ENCODE measurements around the gene LONP2.
A peak's percentile ranks its signal among the peaks of the same experiment; 100 is the strongest.
"Not testable (repeated sequence)": the region's sequence is repeated elsewhere in the genome, so short reads cannot be mapped to it uniquely, and the experiment has no call there.

Gene LONP2

GRCh38 chr16:48366165-48367093 lies 122.3 kb downstream of the LONP2 start:
- in situ Hi-C loops (cut with HindIII; ENCODE audit: low sequenced_read_pairs) = no loop called here
- H3K4me3 ChIP-seq (ENCODE audit: low read depth, low read length) = peak overlapping the region; percentile 53
- DNase-seq (ENCODE audit: low read depth) = peak; percentile 66
- TF ChIP-seq, protein P1, sequence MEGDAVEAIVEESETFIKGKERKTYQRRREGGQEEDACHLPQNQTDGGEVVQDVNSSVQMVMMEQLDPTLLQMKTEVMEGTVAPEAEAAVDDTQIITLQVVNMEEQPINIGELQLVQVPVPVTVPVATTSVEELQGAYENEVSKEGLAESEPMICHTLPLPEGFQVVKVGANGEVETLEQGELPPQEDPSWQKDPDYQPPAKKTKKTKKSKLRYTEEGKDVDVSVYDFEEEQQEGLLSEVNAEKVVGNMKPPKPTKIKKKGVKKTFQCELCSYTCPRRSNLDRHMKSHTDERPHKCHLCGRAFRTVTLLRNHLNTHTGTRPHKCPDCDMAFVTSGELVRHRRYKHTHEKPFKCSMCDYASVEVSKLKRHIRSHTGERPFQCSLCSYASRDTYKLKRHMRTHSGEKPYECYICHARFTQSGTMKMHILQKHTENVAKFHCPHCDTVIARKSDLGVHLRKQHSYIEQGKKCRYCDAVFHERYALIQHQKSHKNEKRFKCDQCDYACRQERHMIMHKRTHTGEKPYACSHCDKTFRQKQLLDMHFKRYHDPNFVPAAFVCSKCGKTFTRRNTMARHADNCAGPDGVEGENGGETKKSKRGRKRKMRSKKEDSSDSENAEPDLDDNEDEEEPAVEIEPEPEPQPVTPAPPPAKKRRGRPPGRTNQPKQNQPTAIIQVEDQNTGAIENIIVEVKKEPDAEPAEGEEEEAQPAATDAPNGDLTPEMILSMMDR (IDR thresholded peaks at IDR 0.05; ENCODE audit: low read depth, low read length, missing control alignments) = no peak

- in situ Hi-C loops (cut with HindIII; ENCODE audit: low sequenced_read_pairs) = no loop called here
- no peak overlapping the region for H3K4me3 ChIP-seq (ENCODE audit: low read depth, low read length)
- no peak for DNase-seq (ENCODE audit: low read depth)
- TF ChIP-seq, protein P1 (IDR thresholded peaks at IDR 0.05; ENCODE audit: low read depth, low read length, missing control alignments) = no peak
These were observed 123.4 kb downstream of the LONP2 start for GRCh38 chr16:48367441-48368049.

DNA sequence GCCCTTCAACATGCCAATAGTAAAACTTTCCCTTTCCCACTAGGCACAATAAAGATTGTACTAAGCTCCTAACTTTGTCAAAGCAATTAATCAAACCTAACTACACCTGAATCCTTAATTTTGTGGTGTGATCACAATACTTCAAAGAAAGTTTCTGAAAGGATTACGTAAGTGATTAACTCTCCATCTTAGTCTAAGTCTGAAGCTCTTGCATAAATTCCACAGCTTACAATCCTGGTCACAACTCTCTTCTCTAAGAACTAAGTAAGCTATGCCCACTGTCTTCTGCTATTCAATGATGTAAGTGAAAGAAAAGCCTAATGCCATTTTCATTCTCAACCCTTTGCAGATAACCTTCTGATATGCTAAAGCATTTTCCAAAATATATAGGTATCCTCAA lies 125.7 kb downstream of the LONP2 start:
- in situ Hi-C loops (cut with HindIII; ENCODE audit: low sequenced_read_pairs) = no loop called here
- TF ChIP-seq, protein P1 (IDR thresholded peaks at IDR 0.05; ENCODE audit: low read depth, low read length, missing control alignments) = no peak
- H3K4me3 ChIP-seq (ENCODE audit: low read depth, low read length) = no peak overlapping the region
- no peak for DNase-seq (ENCODE audit: low read depth)

GRCh38 chr16:48370229-48370628 lies 126.1 kb downstream of the LONP2 start:
- TF ChIP-seq, protein P1 (IDR thresholded peaks at IDR 0.05; ENCODE audit: low read depth, low read length, missing control alignments) = no peak
- no peak for DNase-seq (ENCODE audit: low read depth)
- H3K4me3 ChIP-seq (ENCODE audit: low read depth, low read length) = no peak overlapping the region
- in situ Hi-C loops (cut with HindIII; ENCODE audit: low sequenced_read_pairs) = no loop called here

DNA sequence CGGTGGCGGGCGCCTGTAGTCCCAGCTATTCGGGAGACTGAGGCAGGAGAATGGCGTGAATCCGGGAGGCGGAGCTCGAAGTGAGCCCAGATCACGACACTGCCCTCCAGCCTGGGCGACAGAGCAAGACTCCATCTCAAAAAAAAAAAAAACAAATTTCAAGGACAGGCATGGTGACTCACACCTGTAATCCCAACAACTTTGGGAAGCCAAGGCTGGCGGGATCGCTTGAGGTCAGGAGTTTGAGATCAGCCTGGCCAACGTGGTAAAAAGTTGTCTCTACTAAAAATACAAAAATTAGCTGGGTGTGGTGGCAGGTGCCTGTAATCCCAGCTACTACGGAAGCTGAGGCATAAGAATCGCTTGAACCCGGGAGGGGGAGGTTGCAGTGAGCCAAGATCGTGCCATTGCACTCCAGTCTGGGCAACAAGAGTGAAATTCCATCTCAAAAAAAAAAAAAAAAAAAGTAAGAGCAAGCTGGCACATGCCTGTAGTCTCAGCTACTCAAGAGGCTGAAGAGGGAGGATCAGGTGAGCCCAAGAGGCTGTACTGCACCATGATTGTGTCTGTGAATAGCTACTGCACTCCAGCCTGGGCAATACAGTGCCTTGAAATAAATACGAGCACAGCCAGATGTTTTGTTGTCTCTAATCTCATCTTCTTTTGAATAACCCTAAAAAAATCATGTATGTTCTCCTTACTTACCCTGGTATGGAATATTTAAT lies 126.7 kb downstream of the LONP2 start:
- H3K4me3 ChIP-seq (ENCODE audit: low read depth, low read length); DNase-seq (ENCODE audit: low read depth); in situ Hi-C loops (cut with HindIII; ENCODE audit: low sequenced_read_pairs): not testable (repeated sequence)

DNA sequence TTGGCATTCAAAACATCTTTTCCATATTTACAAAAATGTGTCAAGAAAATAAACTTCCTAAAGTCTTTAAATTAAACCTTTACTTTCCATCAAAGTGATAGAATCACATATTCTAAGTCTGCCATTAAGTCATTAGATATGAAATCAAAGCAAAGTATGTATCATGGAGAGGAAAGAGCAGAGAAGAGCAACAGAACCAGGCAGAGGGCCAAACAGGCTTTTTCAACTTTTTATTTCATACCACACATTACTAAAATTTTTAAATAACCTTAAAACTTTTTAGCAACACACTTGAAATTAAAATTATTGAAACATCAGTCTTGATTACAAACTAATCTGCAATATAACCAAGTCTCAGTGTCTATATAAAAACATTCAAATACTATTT lies 127.3 kb downstream of the LONP2 start:
- no peak overlapping the region for H3K4me3 ChIP-seq (ENCODE audit: low read depth, low read length)
- in situ Hi-C loops (cut with HindIII; ENCODE audit: low sequenced_read_pairs) = no loop called here

More for the DNA sequence above, 127.3 kb downstream of the LONP2 start:
- DNase-seq (ENCODE audit: low read depth) = no peak
- TF ChIP-seq, protein P1 (IDR thresholded peaks at IDR 0.05; ENCODE audit: low read depth, low read length, missing control alignments) = no peak

Data from astrocyte of the cerebellum (primary cell).